Astrocyte of the spinal cord (primary cell): Measurements from ENCODE around the gene ITCH.

ENCODE experiments used
- DNase-seq: peaks from one replicate; pipeline ENCODE4 v3.0.0; 2011; ENCODE audit warnings: low read depth, low spot score
- H3K4me3 ChIP-seq: 2 replicates; pipeline ENCODE4 v1.5.1; 2011; ENCODE audit warnings: low read depth, mild to moderate bottlenecking, low read length, moderate library complexity
- in situ Hi-C: cut with HindIII; loops from 2 replicates; pipeline ENCODE4 v1.10.0; 2017; ENCODE audit warnings: low sequenced_read_pairs
- TF ChIP-seq, protein P1 (sequence below): IDR thresholded peaks from 2 replicates; pipeline ENCODE4 v1.5.1; 2012; ENCODE audit warnings: low read depth, mild to moderate bottlenecking, low read length, inconsistent platforms

ITCH gene

DNA sequence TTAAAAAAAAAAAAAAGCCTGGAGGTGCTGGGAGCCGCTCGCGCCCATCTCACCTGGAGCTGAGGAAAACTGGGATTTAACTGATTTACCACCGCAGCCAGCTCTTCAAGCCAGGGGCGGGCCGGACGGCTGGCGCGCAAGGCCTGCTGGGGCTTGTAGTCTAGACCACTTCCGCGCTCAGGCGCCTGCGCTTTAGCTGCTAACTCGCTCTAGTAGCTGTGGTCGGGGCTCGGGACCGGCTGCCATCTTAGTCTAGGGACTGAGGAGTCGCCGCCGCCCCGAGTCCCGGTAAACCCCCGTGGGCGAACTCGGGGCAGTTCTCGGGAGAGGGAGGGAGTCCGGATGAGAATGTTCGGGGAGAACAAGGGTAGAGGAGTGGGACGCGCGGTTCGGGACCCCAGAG lies at the start of gene ITCH:
Gene ITCH, plus strand, starts transcription at position 212 of the 403 bp plus-strand sequence. CDS start 30,539 bp downstream, outside the sequence.
- TF ChIP-seq, protein P1, sequence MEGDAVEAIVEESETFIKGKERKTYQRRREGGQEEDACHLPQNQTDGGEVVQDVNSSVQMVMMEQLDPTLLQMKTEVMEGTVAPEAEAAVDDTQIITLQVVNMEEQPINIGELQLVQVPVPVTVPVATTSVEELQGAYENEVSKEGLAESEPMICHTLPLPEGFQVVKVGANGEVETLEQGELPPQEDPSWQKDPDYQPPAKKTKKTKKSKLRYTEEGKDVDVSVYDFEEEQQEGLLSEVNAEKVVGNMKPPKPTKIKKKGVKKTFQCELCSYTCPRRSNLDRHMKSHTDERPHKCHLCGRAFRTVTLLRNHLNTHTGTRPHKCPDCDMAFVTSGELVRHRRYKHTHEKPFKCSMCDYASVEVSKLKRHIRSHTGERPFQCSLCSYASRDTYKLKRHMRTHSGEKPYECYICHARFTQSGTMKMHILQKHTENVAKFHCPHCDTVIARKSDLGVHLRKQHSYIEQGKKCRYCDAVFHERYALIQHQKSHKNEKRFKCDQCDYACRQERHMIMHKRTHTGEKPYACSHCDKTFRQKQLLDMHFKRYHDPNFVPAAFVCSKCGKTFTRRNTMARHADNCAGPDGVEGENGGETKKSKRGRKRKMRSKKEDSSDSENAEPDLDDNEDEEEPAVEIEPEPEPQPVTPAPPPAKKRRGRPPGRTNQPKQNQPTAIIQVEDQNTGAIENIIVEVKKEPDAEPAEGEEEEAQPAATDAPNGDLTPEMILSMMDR = no peak
- peak within 1 kb of the TSS; percentile 88 for H3K4me3 ChIP-seq
- in situ Hi-C loops = no loop called here
- peak; percentile 95 for DNase-seq

DNA sequence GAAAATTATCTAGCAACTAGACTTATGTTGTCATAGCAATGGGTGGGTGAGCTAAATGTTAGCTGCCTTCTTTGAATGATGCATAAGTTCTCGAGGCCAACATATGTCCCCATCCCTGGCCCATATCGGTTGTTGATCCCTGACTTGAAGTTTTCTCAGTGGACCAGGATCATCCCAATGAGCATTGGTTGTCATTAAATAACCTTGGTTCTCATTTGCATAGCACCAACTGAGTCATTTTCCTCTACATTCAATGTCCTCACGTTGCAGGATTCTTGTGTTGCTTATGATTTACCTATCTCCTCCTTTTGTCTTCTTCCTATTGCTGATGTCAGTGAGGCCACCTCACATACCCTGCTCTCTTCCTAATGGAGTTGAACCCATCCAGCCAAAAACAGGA lies 47.8 kb upstream of the ITCH start:
- in situ Hi-C loops = no loop called here
- TF ChIP-seq, protein P1 = no peak
- no peak for DNase-seq
- no peak overlapping the region for H3K4me3 ChIP-seq

DNA sequence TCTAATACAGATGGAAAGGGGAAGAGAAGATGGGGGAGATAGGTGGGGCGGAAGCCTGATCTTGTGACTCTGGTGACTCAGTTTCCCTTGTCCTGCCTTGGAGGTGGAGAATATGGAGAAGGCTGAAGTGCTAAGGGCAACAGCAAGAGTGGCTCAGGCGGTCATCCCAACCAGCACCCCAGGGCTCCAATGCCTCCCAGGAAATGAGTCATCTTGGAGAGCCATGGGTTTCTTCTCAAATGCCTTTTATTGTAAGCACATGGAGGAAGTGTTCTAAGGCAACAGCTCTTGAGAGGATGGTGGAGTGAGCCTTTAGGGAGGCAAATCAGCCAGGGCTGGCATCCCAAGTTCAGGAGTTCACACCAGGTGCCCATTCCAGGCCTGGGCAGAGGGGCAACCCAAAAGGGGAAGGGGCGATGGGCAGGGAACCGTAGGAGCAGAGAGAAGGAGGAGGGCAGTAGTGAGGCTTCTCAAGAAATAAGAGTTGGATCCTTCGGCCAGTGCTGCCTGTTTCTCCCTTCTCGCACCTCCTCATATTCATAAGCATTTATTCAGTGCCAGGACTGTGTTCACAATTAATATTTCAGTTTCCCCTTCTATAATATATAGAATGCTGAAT lies 46.8 kb upstream of the ITCH start:
- TF ChIP-seq, protein P1 = no peak
- in situ Hi-C loops = no loop called here
- peak; percentile 19 for DNase-seq
- H3K4me3 ChIP-seq = no peak overlapping the region

DNA sequence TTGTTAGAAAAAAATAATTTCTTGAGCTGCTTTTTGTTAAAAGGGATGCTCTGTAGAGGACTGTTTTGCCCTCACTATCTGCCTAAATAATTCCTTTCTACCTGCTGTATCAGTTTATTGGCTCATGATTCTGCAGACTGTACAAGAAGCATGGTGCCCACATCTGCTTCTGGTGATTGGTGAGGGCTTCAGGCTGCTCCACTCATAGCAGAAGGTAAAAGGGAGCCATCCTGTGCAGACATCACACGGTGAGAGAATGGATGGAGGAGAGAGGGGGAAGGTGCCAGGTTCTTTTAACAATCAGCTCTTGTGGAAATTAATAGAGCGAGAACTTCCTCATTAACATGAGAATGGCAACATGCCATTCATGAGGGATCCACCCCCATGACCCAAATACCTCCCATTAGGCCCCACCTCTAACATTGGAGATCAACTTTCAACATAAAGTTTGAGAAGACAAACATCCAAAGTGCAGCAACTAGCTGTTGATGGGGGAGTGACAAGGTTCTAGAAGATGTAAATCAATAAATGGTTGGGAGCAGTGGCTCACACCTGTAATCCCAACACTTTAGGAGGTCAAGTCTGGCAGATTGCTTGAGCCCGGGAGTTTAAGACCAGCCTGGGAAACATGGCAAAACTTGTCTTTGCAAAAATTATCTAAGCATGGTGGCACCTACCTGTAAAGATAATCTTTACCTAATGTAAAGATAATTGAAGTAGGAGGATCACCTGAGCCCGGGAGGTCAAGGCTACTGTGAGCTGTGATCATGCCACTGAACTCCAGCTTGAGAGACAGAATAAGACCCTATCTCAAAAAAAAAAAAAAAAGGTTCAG lies 44.2 kb upstream of the ITCH start:
- H3K4me3 ChIP-seq = no peak overlapping the region
- TF ChIP-seq, protein P1 = no peak
- in situ Hi-C loops = no loop called here
- no peak for DNase-seq

DNA sequence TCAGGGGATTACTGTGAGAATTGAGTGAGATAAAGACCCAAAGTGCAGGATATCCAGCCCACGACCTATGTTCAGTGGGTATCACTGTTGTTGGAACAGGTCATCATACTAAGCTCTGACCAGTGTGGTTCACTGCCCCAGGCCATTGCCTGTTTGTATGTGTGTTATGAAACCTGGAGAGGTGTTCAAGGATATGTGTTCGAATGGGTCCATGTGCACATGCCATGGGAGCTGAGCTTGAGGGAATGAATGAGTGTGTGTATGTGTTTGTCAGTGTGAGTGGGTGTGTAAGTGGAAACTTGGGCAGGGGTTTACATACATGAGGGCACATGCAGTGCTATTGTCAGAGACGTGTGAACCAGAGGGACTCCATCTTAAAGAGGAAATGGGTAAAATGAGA lies 42.2 kb upstream of the ITCH start:
- TF ChIP-seq, protein P1 = no peak
- DNase-seq = no peak
- in situ Hi-C loops = no loop called here
- no peak overlapping the region for H3K4me3 ChIP-seq

DNA sequence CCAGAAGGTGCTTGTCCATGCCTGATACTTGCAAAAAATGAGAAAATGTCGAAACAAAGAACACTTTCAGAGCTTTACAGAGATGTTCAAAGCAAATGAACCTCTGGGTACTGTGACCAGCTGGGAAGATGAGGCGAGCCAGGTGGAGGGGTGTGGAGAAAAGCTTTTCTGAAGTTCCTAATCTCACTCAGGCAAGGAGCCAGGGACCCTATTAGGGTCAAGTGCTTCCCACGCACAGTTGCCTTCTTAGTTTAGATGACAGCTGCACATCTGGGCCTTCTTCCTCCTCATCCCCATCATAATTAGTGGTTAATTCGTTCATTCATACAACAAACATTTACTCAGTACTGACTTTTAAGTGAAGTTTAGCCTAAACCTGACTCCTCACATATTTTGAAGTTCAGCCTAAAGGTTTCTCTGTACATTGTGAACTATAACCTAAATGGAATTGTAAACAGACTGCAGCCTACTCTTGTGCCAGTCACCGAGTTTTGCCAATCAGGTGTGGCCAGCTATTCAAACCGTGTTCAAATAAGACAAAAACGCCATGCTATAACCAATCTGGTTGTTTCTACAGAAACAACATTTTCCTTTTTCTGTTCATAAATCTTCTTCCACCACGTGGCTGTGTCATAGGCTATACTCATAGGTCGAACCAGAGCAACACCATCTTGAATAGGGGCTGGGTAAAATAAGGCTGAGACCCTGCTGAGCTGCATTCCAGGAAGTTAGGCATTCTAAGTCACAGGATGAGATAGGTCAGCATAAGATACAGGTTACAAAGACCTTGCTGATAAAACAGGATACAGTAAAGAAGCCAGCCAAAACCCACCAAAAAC lies 40.6 kb upstream of the ITCH start:
- in situ Hi-C loops = no loop called here

More for the DNA sequence above, 40.6 kb upstream of the ITCH start:
- no peak overlapping the region for H3K4me3 ChIP-seq
- no peak for DNase-seq
- TF ChIP-seq, protein P1 = no peak
